Activated naive CD4-positive, alpha-beta T cell treated with anti-CD3 and anti-CD28 coated beads for 36 hours (primary cell): ENCODE measurements around the gene SRRM2. TPM values are rescaled to one million over a fixed set of nuclear protein-coding genes. Genes with fewer than 3 reads are reported as not detected.

ENCODE experiments used
- CTCF ChIA-PET: fragments of 350-600 bp; sonication (Branson Sonifier 250); formaldehyde crosslinking; loops from one replicate; lab custom pipeline; 2021; ENCODE audit warnings: antibody characterized with exemption; lab: Charles Lee
- DNase-seq: peaks from one replicate; pipeline ENCODE4 v3.0.0-alpha.2; 2020
- H3K27ac Mint-ChIP-seq: one replicate; pipeline ENCODE4 v1.8.0; 2021; ENCODE audit warnings: mild to moderate bottlenecking, mixed read lengths
- H3K27me3 Mint-ChIP-seq: one replicate; pipeline ENCODE4 v1.8.0; 2021; ENCODE audit warnings: low read depth, mixed read lengths
- H3K36me3 Mint-ChIP-seq: one replicate; pipeline ENCODE4 v1.8.0; 2021; ENCODE audit warnings: low read depth, mixed read lengths
- H3K4me1 Mint-ChIP-seq: one replicate; pipeline ENCODE4 v1.8.0; 2021; ENCODE audit warnings: low read depth, mixed read lengths
- H3K4me3 Mint-ChIP-seq: one replicate; pipeline ENCODE4 v1.8.0; 2021; ENCODE audit warnings: mild to moderate bottlenecking, moderate library complexity, mixed read lengths
- H3K9me3 Mint-ChIP-seq: one replicate; pipeline ENCODE4 v1.8.0; 2021; ENCODE audit warnings: mixed read lengths
- intact Hi-C: fragments of 100-400 bp; cut with micrococcal nuclease; formaldehyde crosslinking; loops from one replicate; pipeline ENCODE4 v1.15.1; 2023
- total RNA-seq, 2 experiments: library from RNA; stranded (reverse); gene quantifications; one replicate each; pipeline ENCODE4 v1.2.3, GENCODE V29; 2021

SRRM2 gene
- total RNA-seq, 2 experiments from 2014 or later, result 607 to 649 TPM

GRCh38 chr16:2787406-2787805 lies 35.0 kb downstream of the SRRM2 start, which contains the start of gene PRSS33:
Gene PRSS33 (minus strand): TSS chr16:2787560. CDS start chr16:2786547, 1,013 bp downstream.
- Mint-ChIP-seq H3K9me3 (no peaks in the 10 kb centered on the region), H3K4me3 (peak within 1 kb of the TSS; percentile 49), H3K27ac (no peak within 1 kb of the TSS), H3K36me3 (no peaks in the 10 kb centered on the region), H3K4me1 (peaks cover 10% of the 10 kb centered on the region), H3K27me3 (peaks cover 13% of the 10 kb centered on the region)
- CTCF ChIA-PET, result no interaction called here
- intact Hi-C loops, result no loop called here
- no peak for DNase-seq

GRCh38 chr16:2787961-2788360 lies 35.5 kb downstream of the SRRM2 start:
- Mint-ChIP-seq H3K36me3 (no peaks in the 10 kb centered on the region), H3K4me1 (peaks cover 10% of the 10 kb centered on the region), H3K27me3 (peaks cover 13% of the 10 kb centered on the region), H3K9me3 (no peaks in the 10 kb centered on the region), H3K27ac (no peak overlapping the region), H3K4me3 (no peak overlapping the region)
- no peak for DNase-seq
- CTCF ChIA-PET, result no interaction called here
- intact Hi-C loops, result no loop called here

- H3K27ac Mint-ChIP-seq, result no peak overlapping the region
- DNase-seq, result no peak
- peaks cover 16% of the 10 kb centered on the region for H3K27me3 Mint-ChIP-seq
- peaks cover 6% of the 10 kb centered on the region for H3K4me1 Mint-ChIP-seq
- intact Hi-C loops, result no loop called here
- H3K9me3 Mint-ChIP-seq, result no peaks in the 10 kb centered on the region
- CTCF ChIA-PET, result no interaction called here
- no peaks in the 10 kb centered on the region for H3K36me3 Mint-ChIP-seq
- H3K4me3 Mint-ChIP-seq, result no peak overlapping the region
Observed at GRCh38 chr16:2790631-2791030, 38.2 kb downstream of the SRRM2 start.

GRCh38 chr16:2791174-2791573 lies 38.7 kb downstream of the SRRM2 start:
- H3K9me3 Mint-ChIP-seq, result no peaks in the 10 kb centered on the region
- H3K27ac Mint-ChIP-seq, result no peak overlapping the region
- CTCF ChIA-PET, result no interaction called here
- intact Hi-C loops, result no loop called here
- no peaks in the 10 kb centered on the region for H3K36me3 Mint-ChIP-seq
- peaks cover 16% of the 10 kb centered on the region for H3K27me3 Mint-ChIP-seq
- H3K4me1 Mint-ChIP-seq, result peaks cover 3% of the 10 kb centered on the region
- no peak for DNase-seq
- no peak overlapping the region for H3K4me3 Mint-ChIP-seq

GRCh38 chr16:2792940-2793339 lies 40.5 kb downstream of the SRRM2 start:
- Mint-ChIP-seq H3K9me3 (no peaks in the 10 kb centered on the region), H3K36me3 (no peaks in the 10 kb centered on the region), H3K27ac (no peak overlapping the region), H3K4me1 (no peaks in the 10 kb centered on the region), H3K4me3 (no peak overlapping the region), H3K27me3 (peaks cover 15% of the 10 kb centered on the region)
- intact Hi-C loops, result no loop called here
- DNase-seq, result no peak
- CTCF ChIA-PET, result interaction anchor here (0.6 kb wide), 2 partner anchors 58 to 378 kb away, joined by 3 read pairs; no protein-coding TSS in a partner anchor

GRCh38 chr16:2795395-2796143 lies 43.1 kb downstream of the SRRM2 start:
- DNase-seq, result no peak
- CTCF ChIA-PET, result no interaction called here
- no peak overlapping the region for H3K4me3 Mint-ChIP-seq
- H3K9me3 Mint-ChIP-seq, result no peaks in the 10 kb centered on the region
- no peaks in the 10 kb centered on the region for H3K36me3 Mint-ChIP-seq
- H3K4me1 Mint-ChIP-seq, result no peaks in the 10 kb centered on the region
- intact Hi-C loops, result no loop called here
- no peak overlapping the region for H3K27ac Mint-ChIP-seq
- peaks cover 8% of the 10 kb centered on the region for H3K27me3 Mint-ChIP-seq

- Mint-ChIP-seq H3K4me3 (no peak overlapping the region), H3K4me1 (no peaks in the 10 kb centered on the region), H3K9me3 (peaks cover 3% of the 10 kb centered on the region), H3K27ac (no peak overlapping the region), H3K27me3 (peaks cover 9% of the 10 kb centered on the region), H3K36me3 (no peaks in the 10 kb centered on the region)
- no peak for DNase-seq
- CTCF ChIA-PET, result no interaction called here
- intact Hi-C loops, result no loop called here
Observed at GRCh38 chr16:2798723-2799204, 46.3 kb downstream of the SRRM2 start.

- CTCF ChIA-PET, result no interaction called here
- H3K27ac Mint-ChIP-seq, result no peak overlapping the region
- DNase-seq, result no peak
- H3K4me3 Mint-ChIP-seq, result no peak overlapping the region
- H3K4me1 Mint-ChIP-seq, result no peaks in the 10 kb centered on the region
- peaks cover 9% of the 10 kb centered on the region for H3K9me3 Mint-ChIP-seq
- peaks cover 9% of the 10 kb centered on the region for H3K27me3 Mint-ChIP-seq
- intact Hi-C loops, result no loop called here
- no peaks in the 10 kb centered on the region for H3K36me3 Mint-ChIP-seq
Observed at GRCh38 chr16:2799205-2799858, 46.9 kb downstream of the SRRM2 start.

GRCh38 chr16:2799859-2800226 lies 47.4 kb downstream of the SRRM2 start:
- H3K9me3 Mint-ChIP-seq, result peaks cover 13% of the 10 kb centered on the region
- intact Hi-C loops, result no loop called here
- no peak overlapping the region for H3K27ac Mint-ChIP-seq
- DNase-seq, result no peak
- H3K4me3 Mint-ChIP-seq, result no peak overlapping the region
- CTCF ChIA-PET, result no interaction called here
- H3K27me3 Mint-ChIP-seq, result peaks cover 5% of the 10 kb centered on the region
- no peaks in the 10 kb centered on the region for H3K36me3 Mint-ChIP-seq
- no peaks in the 10 kb centered on the region for H3K4me1 Mint-ChIP-seq

- H3K9me3 Mint-ChIP-seq, result peaks cover 13% of the 10 kb centered on the region
- no peaks in the 10 kb centered on the region for H3K4me1 Mint-ChIP-seq
- peaks cover 6% of the 10 kb centered on the region for H3K27me3 Mint-ChIP-seq
- no peaks in the 10 kb centered on the region for H3K36me3 Mint-ChIP-seq
- H3K27ac Mint-ChIP-seq, result no peak overlapping the region
- intact Hi-C loops, result no loop called here
- CTCF ChIA-PET, result no interaction called here
- H3K4me3 Mint-ChIP-seq, result no peak overlapping the region
- no peak for DNase-seq
Observed at GRCh38 chr16:2803545-2804195, 51.2 kb downstream of the SRRM2 start.

GRCh38 chr16:2804728-2805127 lies 52.3 kb downstream of the SRRM2 start:
- intact Hi-C loops, result no loop called here
- CTCF ChIA-PET, result interaction anchor here (0.6 kb wide), 1 partner anchor 122 kb away, joined by 3 read pairs; no protein-coding TSS in a partner anchor
- Mint-ChIP-seq H3K27me3 (peaks cover 10% of the 10 kb centered on the region), H3K9me3 (peaks cover 13% of the 10 kb centered on the region), H3K4me1 (no peaks in the 10 kb centered on the region), H3K36me3 (no peaks in the 10 kb centered on the region), H3K4me3 (no peak overlapping the region), H3K27ac (no peak overlapping the region)
- no peak for DNase-seq

GRCh38 chr16:2806286-2806685 lies 53.8 kb downstream of the SRRM2 start:
- CTCF ChIA-PET, result no interaction called here
- no peaks in the 10 kb centered on the region for H3K4me1 Mint-ChIP-seq
- H3K4me3 Mint-ChIP-seq, result no peak overlapping the region
- H3K9me3 Mint-ChIP-seq, result peaks cover 13% of the 10 kb centered on the region
- no peaks in the 10 kb centered on the region for H3K36me3 Mint-ChIP-seq
- intact Hi-C loops, result no loop called here
- DNase-seq, result no peak
- no peak overlapping the region for H3K27ac Mint-ChIP-seq
- H3K27me3 Mint-ChIP-seq, result peaks cover 14% of the 10 kb centered on the region
